ENCODE data around the gene RNF144A.

RNF144A gene

GRCh38 chr2:6973895-6974545, 56.8 kb downstream of the RNF144A start:
- H3K79me2 ChIP-seq (ENCODE audit: insufficient read depth, low read length) = no peaks in the 10 kb centered on the region
- no peaks in the 10 kb centered on the region for H3K9me3 ChIP-seq (ENCODE audit: insufficient read depth, low read depth, low read length)
- H3K9ac ChIP-seq (ENCODE audit: low read depth, low read length, poor library complexity, severe bottlenecking) = no peak overlapping the region
- no peak overlapping the region for H2AFZ ChIP-seq (ENCODE audit: low read length)
- H3K9me2 ChIP-seq (replicated peaks; ENCODE audit: low read depth, low read length) = no peaks in the 10 kb centered on the region
- no peaks in the 10 kb centered on the region for H3K4me1 ChIP-seq (ENCODE audit: insufficient read depth, low read length, poor library complexity, severe bottlenecking)
- H3K27me3 ChIP-seq (ENCODE audit: insufficient read depth, low read length, poor library complexity, severe bottlenecking) = no peaks in the 10 kb centered on the region
- H3F3A ChIP-seq (ENCODE audit: low read depth) = no peaks in the 10 kb centered on the region
- no peaks in the 10 kb centered on the region for H4K20me1 ChIP-seq (ENCODE audit: insufficient read depth, low read length, poor library complexity, severe bottlenecking)
- no peak overlapping the region for H3K4me3 ChIP-seq (ENCODE audit: low read length, poor library complexity, severe bottlenecking)
- H3K4me2 ChIP-seq (ENCODE audit: low read depth, low read length, poor library complexity, severe bottlenecking) = no peak overlapping the region
- TF ChIP-seq EZH2phosphoT487 (IDR thresholded peaks at IDR 0.05; ENCODE audit: borderline replicate concordance) (no peak), CTCF (conservative IDR thresholded peaks at IDR 0.05; ENCODE audit: low read length) (no peak)
- H3K36me3 ChIP-seq (ENCODE audit: insufficient read depth, low read length) = no peaks in the 10 kb centered on the region

DNA sequence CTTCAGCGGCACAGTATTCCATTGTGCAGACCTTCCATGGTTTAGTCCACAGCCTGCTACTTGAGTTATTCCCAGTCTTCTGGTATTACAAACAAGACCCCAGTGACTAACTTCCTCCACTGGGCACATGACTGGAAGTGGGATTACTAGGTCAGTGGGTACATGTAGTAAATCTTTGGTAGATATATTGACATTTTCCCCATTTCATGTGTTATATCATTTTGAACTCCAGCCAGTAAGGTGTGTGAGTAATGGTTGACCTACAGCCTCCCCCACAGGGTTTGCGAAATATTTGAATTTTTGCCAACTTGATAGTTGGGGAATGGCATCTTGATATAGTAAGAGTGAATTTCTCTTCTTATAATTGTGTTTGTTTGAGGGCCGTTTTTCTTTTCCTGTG, 58.8 kb downstream of the RNF144A start:
- H3K9ac ChIP-seq (ENCODE audit: low read depth, low read length, poor library complexity, severe bottlenecking) = no peak overlapping the region
- TF ChIP-seq CTCF (conservative IDR thresholded peaks at IDR 0.05; ENCODE audit: low read length) = no peak
- TF ChIP-seq EZH2phosphoT487 (IDR thresholded peaks at IDR 0.05; ENCODE audit: borderline replicate concordance) = no peak
- no peak overlapping the region for H2AFZ ChIP-seq (ENCODE audit: low read length)

DNA sequence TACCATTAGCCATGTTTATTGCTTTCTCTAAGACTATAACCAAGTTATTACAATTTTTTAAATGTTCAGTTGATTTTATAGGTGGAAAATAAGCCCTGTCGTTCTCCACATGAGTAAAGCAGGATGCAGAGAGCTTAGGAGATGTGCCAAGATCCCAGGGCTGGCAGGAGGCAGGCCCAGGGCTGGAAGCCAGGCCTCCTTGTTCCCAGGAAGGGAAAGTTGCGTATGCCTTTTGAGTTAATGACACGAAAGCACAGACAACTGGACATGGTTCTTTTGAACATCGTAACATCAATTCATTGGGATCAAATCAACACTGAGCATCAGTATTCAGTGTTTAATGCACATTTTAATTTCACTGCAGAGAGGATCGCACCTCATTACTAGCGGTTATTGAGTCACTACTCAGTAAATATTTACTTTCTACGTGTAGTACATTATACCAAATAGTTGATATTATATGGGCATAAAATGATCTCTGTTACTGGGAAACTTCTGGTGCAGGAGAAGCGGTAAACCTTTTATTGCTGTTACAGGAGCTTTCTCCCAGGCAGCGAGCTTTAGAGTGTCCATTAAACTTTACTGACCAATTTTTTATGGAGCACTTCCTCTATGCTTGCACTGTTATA, 60.0 kb downstream of the RNF144A start:
- Histone ChIP-seq H3K79me2 (ENCODE audit: insufficient read depth, low read length) (no peaks in the 10 kb centered on the region), H3K4me1 (ENCODE audit: insufficient read depth, low read length, poor library complexity, severe bottlenecking) (no peaks in the 10 kb centered on the region)
- TF ChIP-seq CTCF (conservative IDR thresholded peaks at IDR 0.05; ENCODE audit: low read length) (no peak), EZH2phosphoT487 (IDR thresholded peaks at IDR 0.05; ENCODE audit: borderline replicate concordance) (no peak)

More for the DNA sequence above, 58.8 kb downstream of the RNF144A start:
- Histone ChIP-seq H3K36me3 (ENCODE audit: insufficient read depth, low read length) (no peaks in the 10 kb centered on the region; the same call in 1 of the 2 replicates), H3K4me3 (ENCODE audit: low read length, poor library complexity, severe bottlenecking) (no peak overlapping the region), H3K79me2 (ENCODE audit: insufficient read depth, low read length) (no peaks in the 10 kb centered on the region), H3K4me2 (ENCODE audit: low read depth, low read length, poor library complexity, severe bottlenecking) (no peak overlapping the region), H3K9me2 (replicated peaks; ENCODE audit: low read depth, low read length) (no peaks in the 10 kb centered on the region), H3K27me3 (ENCODE audit: insufficient read depth, low read length, poor library complexity, severe bottlenecking) (no peaks in the 10 kb centered on the region), H3F3A (ENCODE audit: low read depth) (no peaks in the 10 kb centered on the region), H4K20me1 (ENCODE audit: insufficient read depth, low read length, poor library complexity, severe bottlenecking) (no peaks in the 10 kb centered on the region), H3K4me1 (ENCODE audit: insufficient read depth, low read length, poor library complexity, severe bottlenecking) (no peaks in the 10 kb centered on the region), H3K9me3 (ENCODE audit: insufficient read depth, low read depth, low read length) (no peaks in the 10 kb centered on the region; the same call in 1 of the 2 replicates)

More for the DNA sequence above, 60.0 kb downstream of the RNF144A start:
- Histone ChIP-seq H3K9ac (ENCODE audit: low read depth, low read length, poor library complexity, severe bottlenecking) (no peak overlapping the region), H3K9me3 (ENCODE audit: insufficient read depth, low read depth, low read length) (no peaks in the 10 kb centered on the region; the same call in 1 of the 2 replicates), H3K4me2 (ENCODE audit: low read depth, low read length, poor library complexity, severe bottlenecking) (no peak overlapping the region), H4K20me1 (ENCODE audit: insufficient read depth, low read length, poor library complexity, severe bottlenecking) (no peaks in the 10 kb centered on the region), H3K27me3 (ENCODE audit: insufficient read depth, low read length, poor library complexity, severe bottlenecking) (no peaks in the 10 kb centered on the region), H3K4me3 (ENCODE audit: low read length, poor library complexity, severe bottlenecking) (no peak overlapping the region), H3F3A (ENCODE audit: low read depth) (no peaks in the 10 kb centered on the region), H2AFZ (ENCODE audit: low read length) (no peak overlapping the region), H3K36me3 (ENCODE audit: insufficient read depth, low read length) (no peaks in the 10 kb centered on the region; the same call in 1 of the 2 replicates), H3K9me2 (replicated peaks; ENCODE audit: low read depth, low read length) (no peaks in the 10 kb centered on the region)
